ENCODE results near the gene NRXN3.
A peak's percentile ranks its signal among the peaks of the same experiment; 100 is the strongest.

GRCh38 chr14:78902010-78902623 lies 731.9 kb downstream of the NRXN3 start:
- TF ChIP-seq POLR2AphosphoS5 (IDR thresholded peaks at IDR 0.05), result no peak
- TF ChIP-seq CTCF (IDR thresholded peaks at IDR 0.05), result peak in 3 of 7 experiments; percentile 8 to 33 (median 18)

All from stomach (tissue), 4 donors.